Progenitor cell of endocrine pancreas (in vitro differentiated cells): ENCODE data around the gene GRWD1. TPM values are rescaled to one million over a fixed set of nuclear protein-coding genes. Genes with fewer than 3 reads are reported as not detected.

Experiments used
- DNase-seq: peaks from one replicate; pipeline ENCODE4 v3.0.0; 2021; ENCODE audit warnings: low spot score; ENCODE audit not compliant: unreplicated experiment
- H3K27ac Mint-ChIP-seq: 2 replicates; pipeline ENCODE4 v1.8.0; 2021; ENCODE audit warnings: mild to moderate bottlenecking, moderate library complexity, mixed read lengths
- H3K27me3 Mint-ChIP-seq: 2 replicates; pipeline ENCODE4 v1.8.0; 2021; ENCODE audit warnings: mixed read lengths
- H3K36me3 Mint-ChIP-seq: 2 replicates; pipeline ENCODE4 v1.8.0; 2022; ENCODE audit warnings: mixed read lengths; ENCODE audit not compliant: insufficient read depth
- H3K4me1 Mint-ChIP-seq: 2 replicates; pipeline ENCODE4 v1.8.0; 2021; ENCODE audit warnings: low read depth, mixed read lengths
- H3K4me3 Mint-ChIP-seq: 2 replicates; pipeline ENCODE4 v1.8.0; 2021; ENCODE audit warnings: low read depth, mild to moderate bottlenecking, moderate library complexity, mixed read lengths
- H3K9me3 Mint-ChIP-seq: 2 replicates; pipeline ENCODE4 v1.8.0; 2021; ENCODE audit warnings: low read depth, mixed read lengths
- total RNA-seq: library from RNA; stranded (reverse); gene quantifications from 2 replicates; pipeline ENCODE4 v1.2.1, GENCODE V29; 2021
- TF ChIP-seq, protein P1 (sequence below): fragments of 200-600 bp; sonication (generic); IDR thresholded peaks from one replicate; pipeline ENCODE4 v1.5.0; 2021; ENCODE audit warnings: antibody characterized with exemption, mild to moderate bottlenecking; ENCODE audit not compliant: unreplicated experiment

The GRWD1 gene
- total RNA-seq, 1 donor from 2014 or later, result 35.9 TPM

DNA sequence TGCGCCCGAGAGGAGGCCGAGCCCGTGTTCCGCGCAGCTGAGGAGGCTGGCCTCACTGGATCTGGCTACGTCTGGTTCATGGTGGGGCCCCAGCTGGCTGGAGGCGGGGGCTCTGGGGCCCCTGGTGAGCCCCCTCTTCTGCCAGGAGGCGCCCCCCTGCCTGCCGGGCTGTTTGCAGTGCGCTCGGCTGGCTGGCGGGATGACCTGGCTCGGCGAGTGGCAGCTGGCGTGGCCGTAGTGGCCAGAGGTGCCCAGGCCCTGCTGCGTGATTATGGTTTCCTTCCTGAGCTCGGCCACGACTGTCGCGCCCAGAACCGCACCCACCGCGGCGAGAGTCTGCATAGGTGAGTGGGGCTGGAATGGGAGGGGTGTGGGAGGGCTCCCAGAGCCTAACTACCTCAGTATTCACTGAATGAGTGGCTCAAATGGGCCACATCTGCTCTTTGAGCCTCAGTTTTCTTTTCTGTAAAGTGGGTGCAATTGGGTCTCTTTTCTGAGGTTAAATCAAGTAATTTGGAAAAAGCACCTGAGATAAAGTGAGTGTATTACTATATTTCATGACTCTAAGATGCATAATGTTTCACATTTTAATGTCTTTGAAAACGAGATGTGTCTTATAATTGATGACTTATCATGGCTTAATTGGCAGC, 40.6 kb upstream of the GRWD1 start:
- H3K4me3 Mint-ChIP-seq, result no peak overlapping the region
- peaks cover 11% of the 10 kb centered on the region for H3K4me1 Mint-ChIP-seq
- H3K9me3 Mint-ChIP-seq, result no peaks in the 10 kb centered on the region
- H3K36me3 Mint-ChIP-seq, result no peaks in the 10 kb centered on the region
- no peak for DNase-seq
- H3K27ac Mint-ChIP-seq, result no peak overlapping the region
- peaks cover 7% of the 10 kb centered on the region for H3K27me3 Mint-ChIP-seq
- TF ChIP-seq, protein P1, sequence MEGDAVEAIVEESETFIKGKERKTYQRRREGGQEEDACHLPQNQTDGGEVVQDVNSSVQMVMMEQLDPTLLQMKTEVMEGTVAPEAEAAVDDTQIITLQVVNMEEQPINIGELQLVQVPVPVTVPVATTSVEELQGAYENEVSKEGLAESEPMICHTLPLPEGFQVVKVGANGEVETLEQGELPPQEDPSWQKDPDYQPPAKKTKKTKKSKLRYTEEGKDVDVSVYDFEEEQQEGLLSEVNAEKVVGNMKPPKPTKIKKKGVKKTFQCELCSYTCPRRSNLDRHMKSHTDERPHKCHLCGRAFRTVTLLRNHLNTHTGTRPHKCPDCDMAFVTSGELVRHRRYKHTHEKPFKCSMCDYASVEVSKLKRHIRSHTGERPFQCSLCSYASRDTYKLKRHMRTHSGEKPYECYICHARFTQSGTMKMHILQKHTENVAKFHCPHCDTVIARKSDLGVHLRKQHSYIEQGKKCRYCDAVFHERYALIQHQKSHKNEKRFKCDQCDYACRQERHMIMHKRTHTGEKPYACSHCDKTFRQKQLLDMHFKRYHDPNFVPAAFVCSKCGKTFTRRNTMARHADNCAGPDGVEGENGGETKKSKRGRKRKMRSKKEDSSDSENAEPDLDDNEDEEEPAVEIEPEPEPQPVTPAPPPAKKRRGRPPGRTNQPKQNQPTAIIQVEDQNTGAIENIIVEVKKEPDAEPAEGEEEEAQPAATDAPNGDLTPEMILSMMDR, result no peak

DNA sequence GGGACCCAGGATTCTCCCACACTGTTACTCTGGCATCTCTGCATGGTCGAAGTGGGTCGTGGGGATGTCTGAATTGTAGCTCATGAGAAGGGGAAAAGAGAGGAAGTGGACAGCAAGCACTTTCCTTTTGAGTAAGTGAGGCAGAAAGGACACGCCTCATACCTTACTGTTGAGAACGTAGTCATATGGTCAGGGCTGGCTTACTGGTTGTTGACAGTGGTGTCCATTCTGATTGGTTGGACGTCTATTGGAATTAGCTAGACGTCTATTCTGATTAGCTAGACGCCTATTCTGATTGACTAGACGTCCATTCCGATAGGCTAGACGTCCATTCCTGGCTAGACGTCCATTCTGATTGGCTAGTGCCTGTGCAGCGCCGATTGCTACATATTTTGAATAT, 39.9 kb upstream of the GRWD1 start:
- DNase-seq, result no peak
- TF ChIP-seq, protein P1, result no peak
- Mint-ChIP-seq H3K27me3 (peaks cover 7% of the 10 kb centered on the region), H3K4me1 (peaks cover 11% of the 10 kb centered on the region), H3K9me3 (no peaks in the 10 kb centered on the region), H3K4me3 (no peak overlapping the region), H3K27ac (no peak overlapping the region), H3K36me3 (no peaks in the 10 kb centered on the region)

DNA sequence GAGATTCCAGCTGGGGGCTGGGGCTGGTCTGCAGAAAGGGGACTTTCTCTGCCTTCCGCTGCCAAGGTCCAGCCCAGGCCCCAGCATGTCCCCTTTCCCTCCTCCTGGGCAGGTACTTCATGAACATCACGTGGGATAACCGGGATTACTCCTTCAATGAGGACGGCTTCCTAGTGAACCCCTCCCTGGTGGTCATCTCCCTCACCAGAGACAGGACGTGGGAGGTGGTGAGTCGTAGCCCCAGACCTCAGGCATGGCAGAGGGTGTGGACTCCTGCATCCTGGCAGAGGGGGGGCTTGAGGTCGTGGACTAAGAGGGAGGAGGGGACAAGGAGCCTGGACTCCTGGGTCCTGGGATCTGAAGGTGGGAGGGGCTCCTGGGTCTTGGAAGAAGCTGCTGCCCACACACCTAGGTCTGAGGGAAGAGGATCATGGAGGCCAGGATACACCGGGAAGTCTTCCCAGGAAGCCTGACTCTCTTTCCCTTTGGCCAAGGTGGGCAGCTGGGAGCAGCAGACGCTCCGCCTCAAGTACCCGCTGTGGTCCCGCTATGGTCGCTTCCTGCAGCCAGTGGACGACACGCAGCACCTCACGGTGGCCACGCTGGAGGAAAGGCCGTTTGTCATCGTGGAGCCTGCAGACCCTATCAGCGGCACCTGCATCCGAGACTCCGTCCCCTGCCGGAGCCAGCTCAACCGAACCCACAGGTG, 31.8 kb upstream of the GRWD1 start:
- H3K4me1 Mint-ChIP-seq, result peaks cover 4% of the 10 kb centered on the region
- no peaks in the 10 kb centered on the region for H3K36me3 Mint-ChIP-seq
- TF ChIP-seq, protein P1, result no peak
- no peak for DNase-seq
- peak overlapping the region; percentile 77 for H3K4me3 Mint-ChIP-seq
- peak overlapping the region; percentile 80 for H3K27ac Mint-ChIP-seq
- H3K9me3 Mint-ChIP-seq, result no peaks in the 10 kb centered on the region
- no peaks in the 10 kb centered on the region for H3K27me3 Mint-ChIP-seq

DNA sequence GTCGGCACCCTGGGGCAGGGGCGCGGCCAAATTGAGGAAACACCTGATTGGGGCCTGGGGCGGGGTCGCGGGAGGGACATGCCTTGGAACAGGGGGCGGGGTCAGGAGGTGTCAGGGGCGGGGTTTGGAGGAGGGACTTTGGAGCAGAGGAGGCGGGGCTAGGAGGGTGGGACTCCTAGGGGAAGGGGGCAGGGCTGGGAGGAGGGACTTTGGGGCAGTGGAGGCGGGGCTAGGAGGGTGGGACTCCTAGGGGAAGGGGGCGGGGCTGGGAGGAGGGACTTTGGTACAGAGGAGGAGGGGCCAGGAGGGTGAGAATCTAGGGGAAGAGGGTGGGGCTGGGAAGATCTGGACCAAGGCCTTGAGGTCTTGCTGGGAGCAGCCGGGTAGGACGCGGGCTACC, 30.4 kb upstream of the GRWD1 start:
- DNase-seq, result no peak
- Mint-ChIP-seq H3K27ac (no peak overlapping the region), H3K36me3 (no peaks in the 10 kb centered on the region), H3K9me3 (no peaks in the 10 kb centered on the region), H3K27me3 (no peaks in the 10 kb centered on the region), H3K4me1 (peaks cover 4% of the 10 kb centered on the region), H3K4me3 (no peak overlapping the region)
- TF ChIP-seq, protein P1, result no peak

DNA sequence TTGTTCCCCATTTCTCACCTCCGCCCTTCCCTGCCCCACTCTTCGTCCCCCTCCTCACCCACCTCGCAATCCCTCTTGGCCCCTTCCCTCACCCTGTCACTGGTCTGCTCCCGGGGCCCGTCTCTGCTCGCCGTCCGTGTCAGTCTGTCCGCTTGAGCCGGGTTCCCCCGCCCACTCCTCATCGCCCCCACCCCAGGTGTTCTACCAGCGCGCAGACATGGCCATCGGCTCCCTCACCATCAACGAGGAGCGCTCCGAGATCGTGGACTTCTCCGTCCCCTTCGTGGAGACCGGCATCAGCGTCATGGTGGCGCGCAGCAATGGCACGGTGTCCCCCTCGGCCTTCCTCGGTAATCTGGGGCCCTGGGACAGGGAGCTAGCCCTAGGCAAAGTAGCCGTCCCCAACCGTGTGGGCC, 30.0 kb upstream of the GRWD1 start:
- Mint-ChIP-seq H3K4me3 (no peak overlapping the region), H3K9me3 (no peaks in the 10 kb centered on the region), H3K27me3 (no peaks in the 10 kb centered on the region), H3K4me1 (peaks cover 4% of the 10 kb centered on the region), H3K27ac (no peak overlapping the region), H3K36me3 (no peaks in the 10 kb centered on the region)
- DNase-seq, result no peak
- TF ChIP-seq, protein P1, result no peak
